Lung microvascular endothelial cell (primary cell): ENCODE data around the gene TIAM2. TPM values are rescaled to one million over a fixed set of nuclear protein-coding genes. Genes with fewer than 3 reads are reported as not detected.
"Not testable (repeated sequence)": the region's sequence is repeated elsewhere in the genome, so short reads cannot be mapped to it uniquely, and the experiment has no call there.

Experiments used
- DNase-seq, 2 donors: peaks; one replicate each; pipeline versions ENCODE4 v3.0.0 to v3.0.0-alpha.2; 2010; ENCODE audit warnings: low read depth in 2 of 2
- total RNA-seq: library from RNA; depleted of rRNA; stranded (reverse); fragments of >200 nt; gene quantifications from 2 replicates; pipeline ENCODE4 v1.2.1, GENCODE V29; 2014

TIAM2 gene
- total RNA-seq, 1 donor from 2014 or later = 17.9 TPM

- peak; percentile 26 to 60 for DNase-seq
These were observed 163.1 kb downstream of the TIAM2 start for GRCh38 chr6:155158030-155158843.

GRCh38 chr6:155162682-155163081 lies 167.6 kb downstream of the TIAM2 start:
- peak in 1 of 2 donors; percentile 43 for DNase-seq

GRCh38 chr6:155163601-155164000 lies 168.5 kb downstream of the TIAM2 start:
- no peak for DNase-seq

- DNase-seq = no peak
These were observed 170.1 kb downstream of the TIAM2 start for GRCh38 chr6:155165029-155165710.

- no peak for DNase-seq
These were observed 175.4 kb downstream of the TIAM2 start for GRCh38 chr6:155170519-155170918.

GRCh38 chr6:155171109-155171746 lies 176.1 kb downstream of the TIAM2 start:
- DNase-seq = peak; percentile 78 to 97

- DNase-seq = peak; percentile 33 to 81
These were observed 176.8 kb downstream of the TIAM2 start for GRCh38 chr6:155171747-155172449.

DNA sequence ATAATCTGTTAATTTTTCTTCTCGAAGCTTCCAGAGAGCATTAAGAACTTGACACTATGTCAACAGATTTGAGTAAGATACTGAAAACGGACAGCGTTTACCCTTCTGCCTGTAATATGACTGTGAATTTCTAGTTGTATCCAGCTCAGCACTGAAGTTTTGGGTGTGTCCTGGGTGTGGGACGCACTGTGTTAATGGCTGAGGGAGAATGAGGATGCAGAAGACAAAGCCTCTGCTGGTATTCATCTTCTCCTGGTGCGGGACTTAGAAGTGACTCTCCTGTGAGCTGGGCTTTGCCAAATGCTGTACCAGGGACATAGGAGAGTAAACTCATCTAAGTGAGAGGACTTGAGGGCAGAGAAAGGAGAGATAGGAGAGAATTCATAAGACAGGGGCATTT lies 178.4 kb downstream of the TIAM2 start:
- no peak for DNase-seq

DNA sequence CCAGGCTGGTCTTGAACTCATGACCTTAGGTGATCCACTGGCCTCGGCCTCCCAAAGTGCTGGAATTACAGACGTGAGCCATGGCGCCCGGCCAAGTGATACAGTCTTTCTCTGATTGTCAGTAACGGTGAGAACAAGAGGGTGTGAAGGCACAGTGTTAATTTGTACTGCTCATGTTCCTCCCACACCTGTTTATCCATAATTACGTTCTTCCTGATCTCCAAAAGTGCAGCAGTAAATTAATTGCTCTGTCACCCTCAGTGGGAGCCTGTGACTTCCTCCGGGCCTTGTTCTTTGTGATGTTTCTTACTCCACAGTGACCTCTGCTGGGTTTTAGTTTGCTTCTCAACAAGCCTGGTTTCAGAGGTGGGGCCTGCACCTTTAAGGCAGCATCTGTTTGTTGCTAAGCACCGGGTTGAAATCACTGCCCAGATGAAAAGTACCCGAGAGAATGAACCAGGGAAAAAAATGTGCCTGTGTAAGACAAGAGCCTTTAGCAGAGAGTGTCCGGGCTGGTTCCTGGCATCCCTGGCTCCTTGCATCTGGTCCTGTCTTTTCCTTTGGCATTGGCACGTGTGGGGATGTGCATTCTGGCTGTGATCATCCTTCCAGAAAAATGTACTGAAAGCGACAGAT lies 179.6 kb downstream of the TIAM2 start:
- peak; percentile 88 to 93 for DNase-seq

GRCh38 chr6:155177363-155177961 lies 182.3 kb downstream of the TIAM2 start:
- peak; percentile 75 to 83 for DNase-seq

GRCh38 chr6:155181498-155181897 lies 186.4 kb downstream of the TIAM2 start:
- peak in 1 of 2 donors; percentile 40 for DNase-seq

- no peak for DNase-seq
These were observed 187.0 kb downstream of the TIAM2 start for GRCh38 chr6:155182103-155182502.

GRCh38 chr6:155183095-155183494 lies 188.0 kb downstream of the TIAM2 start:
- DNase-seq = no peak

GRCh38 chr6:155185041-155185440 lies 189.9 kb downstream of the TIAM2 start:
- DNase-seq = not testable (repeated sequence)

DNA sequence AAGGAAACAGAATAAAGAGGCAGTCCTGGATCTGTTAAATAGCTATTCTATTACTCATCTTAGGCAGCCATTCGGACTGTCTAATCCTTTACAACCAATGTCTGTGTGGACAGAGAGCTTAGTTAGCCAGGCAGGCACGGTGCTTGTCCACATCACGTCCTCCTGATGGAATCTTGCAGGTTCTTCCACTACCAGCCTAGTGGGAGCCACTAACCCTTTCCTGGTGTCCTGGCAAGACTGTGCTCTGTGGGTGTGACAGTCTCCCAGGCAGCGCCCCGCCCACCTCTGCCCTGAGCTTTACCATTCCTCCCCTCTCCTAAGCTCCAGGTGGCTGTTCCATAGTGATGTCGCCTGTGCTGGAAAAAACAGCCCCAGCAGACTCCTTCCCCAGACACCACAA lies 190.4 kb downstream of the TIAM2 start:
- peak in 1 of 2 donors; percentile 27 for DNase-seq

DNA sequence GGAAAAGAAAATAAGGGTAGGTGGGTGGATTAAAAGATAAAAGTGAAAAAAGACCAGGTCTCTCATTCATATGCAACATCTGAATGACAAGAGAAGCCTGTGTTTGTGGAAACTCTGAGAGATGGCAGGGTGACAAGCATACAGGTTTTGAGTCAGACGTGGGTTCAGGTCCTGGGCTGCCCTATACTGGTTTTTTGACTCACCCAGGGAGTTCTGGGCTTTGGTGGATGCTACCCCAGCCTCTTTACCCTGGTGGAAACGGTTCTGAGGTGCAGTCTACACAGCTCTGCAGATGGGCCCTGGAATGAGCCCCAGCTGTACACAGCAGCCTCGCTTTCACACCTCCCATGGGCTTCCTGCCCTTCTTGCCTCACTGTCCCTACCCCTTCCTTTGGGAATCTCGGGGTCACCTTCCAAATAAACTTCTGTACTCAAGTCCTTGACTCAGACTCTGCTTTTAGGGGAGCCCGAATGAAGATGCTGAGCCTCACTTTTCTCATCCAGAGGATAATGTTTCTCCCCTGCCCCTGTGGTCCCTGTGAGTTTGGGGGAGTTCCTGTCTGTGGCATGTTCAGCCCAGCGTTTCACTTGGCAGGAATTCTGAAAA lies 191.0 kb downstream of the TIAM2 start:
- DNase-seq = peak; percentile 17 to 58

DNA sequence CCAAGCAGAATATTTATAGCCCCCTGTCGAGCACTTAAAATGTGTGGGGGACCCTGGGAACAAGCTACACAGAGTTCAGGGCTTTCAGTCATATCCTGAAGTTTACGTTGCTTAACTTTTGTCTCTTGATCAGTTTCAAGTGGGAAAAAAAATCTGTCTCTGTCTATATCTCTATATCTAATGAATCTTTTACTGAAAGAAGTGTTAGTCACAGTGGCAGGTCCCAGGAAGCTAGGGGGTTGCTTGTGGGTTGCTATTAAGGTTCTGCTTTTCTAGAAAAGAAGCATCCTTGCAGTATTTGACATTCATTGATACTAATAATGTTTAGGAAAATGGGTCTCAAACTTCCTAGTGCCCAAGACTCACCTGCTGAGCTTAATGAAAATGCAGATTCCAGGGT lies 192.0 kb downstream of the TIAM2 start:
- peak in 1 of 2 donors; percentile 32 for DNase-seq

DNA sequence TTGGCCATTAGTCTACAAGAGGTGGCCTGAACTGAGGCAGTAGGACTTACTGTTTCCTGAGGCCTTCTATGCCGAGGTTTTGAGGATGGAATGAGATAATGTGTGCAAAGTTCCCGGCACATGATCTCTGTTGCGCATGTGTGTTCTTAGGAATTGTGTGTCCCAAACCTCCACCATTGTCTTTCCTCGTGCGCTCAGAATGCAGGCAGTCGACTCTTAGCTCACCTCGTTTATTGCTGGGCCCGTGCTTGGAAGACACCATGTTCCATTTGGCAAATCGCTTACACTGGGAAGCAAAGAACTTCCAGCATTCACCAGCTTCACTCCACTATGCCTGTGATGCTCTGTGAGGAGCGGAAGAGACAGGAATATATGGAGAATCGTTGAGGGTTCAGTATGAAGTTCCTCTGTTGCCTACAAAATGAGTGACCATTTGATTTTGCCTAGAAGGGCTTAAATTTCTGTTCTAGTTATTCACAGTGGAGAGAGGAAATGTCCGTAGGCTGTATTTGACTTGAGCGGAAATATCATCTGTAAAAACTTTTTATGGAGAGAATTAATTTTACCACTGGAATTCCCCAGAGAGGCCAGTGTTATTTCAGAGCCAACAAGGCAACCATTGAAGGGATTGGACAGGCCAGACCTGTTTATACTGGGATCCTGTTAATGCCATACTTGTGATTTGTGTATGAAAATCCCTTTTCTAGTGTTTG lies 193.0 kb downstream of the TIAM2 start:
- DNase-seq = peak; percentile 70 to 89

GRCh38 chr6:155188707-155189496 lies 193.8 kb downstream of the TIAM2 start:
- DNase-seq = peak; percentile 96 to 97
